IPS-18c (cell line): ENCODE results near the gene KCNH1.

ENCODE experiments used
- H3K4me3 ChIP-seq: 2 replicates; pipeline ENCODE4 v1.7.0; 2013; ENCODE audit warnings: low read depth, mild to moderate bottlenecking, low read length, moderate library complexity; ENCODE audit not compliant: insufficient read depth
- H3K9me3 ChIP-seq: one replicate; pipeline ENCODE4 v1.6.1; 2013; ENCODE audit warnings: mild to moderate bottlenecking, low read length, moderate library complexity; ENCODE audit not compliant: control insufficient read depth, insufficient read depth

Gene KCNH1

DNA sequence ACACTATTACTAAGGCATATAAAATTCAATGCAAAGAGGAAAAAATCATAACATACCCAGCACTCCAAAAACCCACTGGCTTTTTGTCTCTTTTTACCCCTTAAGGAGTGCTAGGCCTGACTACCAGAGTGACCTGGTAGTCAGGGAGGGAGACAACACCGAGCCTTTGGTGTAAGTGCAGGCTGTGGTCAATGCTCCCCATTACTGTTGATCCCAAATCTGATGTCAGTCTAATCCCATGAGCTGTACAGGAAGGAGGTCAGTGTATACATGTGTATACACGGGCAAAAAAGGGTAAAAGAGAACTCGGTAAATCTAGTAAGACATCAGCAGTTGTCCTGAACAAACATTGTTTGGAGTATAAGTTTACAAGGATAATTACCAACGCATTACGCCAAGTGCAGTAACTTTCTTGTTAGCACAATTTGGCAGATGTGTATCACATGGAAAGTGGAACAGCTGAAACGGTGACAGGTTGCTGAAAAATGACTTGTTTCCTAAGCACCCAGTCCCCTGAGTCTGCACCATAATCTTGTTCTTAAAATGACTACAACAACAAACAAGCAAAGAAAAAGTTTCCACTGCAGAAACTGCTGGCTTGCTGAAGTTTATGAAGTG lies 217.9 kb downstream of the KCNH1 start:
- H3K9me3 ChIP-seq = no peaks in the 10 kb centered on the region
- H3K4me3 ChIP-seq = no peak overlapping the region

DNA sequence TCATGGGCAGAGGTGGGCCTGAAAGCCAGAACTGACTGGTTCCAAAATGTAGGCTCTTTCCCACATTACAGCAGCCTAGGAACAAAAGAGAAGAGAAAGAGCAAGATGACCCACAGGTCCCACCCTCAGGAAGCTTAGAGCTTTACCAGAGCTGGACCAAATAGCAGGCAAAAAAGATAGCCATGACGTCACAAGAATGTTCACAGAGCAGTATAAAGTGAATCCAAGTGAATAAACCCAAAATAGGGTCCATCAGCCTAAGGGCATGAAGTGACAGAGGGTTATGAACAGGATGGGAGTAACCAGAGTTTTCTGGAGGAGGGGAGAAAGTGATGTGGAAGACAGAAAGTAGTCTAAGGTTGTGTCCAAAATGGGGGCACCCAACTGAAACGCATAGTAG lies 221.2 kb downstream of the KCNH1 start:
- Histone ChIP-seq H3K9me3 (no peaks in the 10 kb centered on the region), H3K4me3 (no peak overlapping the region)

DNA sequence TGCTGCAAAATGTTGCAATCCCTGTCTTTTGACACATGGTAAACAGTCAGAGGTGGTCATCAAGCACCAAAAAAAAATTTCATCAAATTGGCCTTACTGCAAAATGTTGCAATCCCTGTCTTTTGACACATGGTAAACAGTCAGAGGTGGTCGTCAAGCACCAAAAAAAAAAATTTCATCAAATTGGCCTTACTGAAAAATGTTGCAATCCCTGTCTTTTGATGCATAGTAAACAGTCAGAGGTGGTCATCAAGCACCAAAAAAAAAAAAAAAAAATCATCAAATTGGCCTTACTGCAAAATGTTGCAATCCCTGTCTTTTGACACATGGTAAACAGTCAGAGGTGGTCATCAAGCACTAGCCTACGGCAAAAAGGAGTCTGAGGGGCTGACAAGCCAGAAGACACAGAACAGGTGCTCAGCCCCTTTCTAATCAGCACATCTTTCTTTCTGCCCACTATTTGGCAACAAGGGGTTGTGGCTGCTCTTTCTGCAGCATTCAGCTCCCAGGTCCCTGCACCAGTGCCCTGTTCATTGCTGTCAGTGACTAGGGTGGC lies 223.8 kb downstream of the KCNH1 start:
- no peaks in the 10 kb centered on the region for H3K9me3 ChIP-seq

DNA sequence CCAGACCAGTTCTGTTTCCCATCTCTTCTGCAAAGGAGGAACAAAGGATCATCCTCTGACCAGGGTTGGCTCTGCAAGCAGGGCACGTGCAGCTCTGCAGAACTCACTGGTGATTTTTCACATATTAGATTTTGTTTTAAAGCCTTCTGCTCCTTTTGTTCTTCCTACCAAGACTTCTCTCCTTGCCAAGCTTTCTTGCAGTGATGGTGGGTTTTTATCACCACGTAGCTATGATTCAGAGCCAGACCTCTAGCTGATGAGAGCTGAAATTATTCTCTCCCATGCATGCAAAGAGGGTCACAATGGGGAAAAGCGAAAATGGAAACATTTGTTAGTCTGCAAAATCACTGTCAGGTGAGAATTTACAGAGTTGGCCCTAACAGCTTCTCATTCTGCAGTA lies 225.2 kb downstream of the KCNH1 start:
- Histone ChIP-seq H3K4me3 (no peak overlapping the region), H3K9me3 (no peaks in the 10 kb centered on the region)

More for the DNA sequence above, 223.8 kb downstream of the KCNH1 start:
- H3K4me3 ChIP-seq = no peak overlapping the region

DNA sequence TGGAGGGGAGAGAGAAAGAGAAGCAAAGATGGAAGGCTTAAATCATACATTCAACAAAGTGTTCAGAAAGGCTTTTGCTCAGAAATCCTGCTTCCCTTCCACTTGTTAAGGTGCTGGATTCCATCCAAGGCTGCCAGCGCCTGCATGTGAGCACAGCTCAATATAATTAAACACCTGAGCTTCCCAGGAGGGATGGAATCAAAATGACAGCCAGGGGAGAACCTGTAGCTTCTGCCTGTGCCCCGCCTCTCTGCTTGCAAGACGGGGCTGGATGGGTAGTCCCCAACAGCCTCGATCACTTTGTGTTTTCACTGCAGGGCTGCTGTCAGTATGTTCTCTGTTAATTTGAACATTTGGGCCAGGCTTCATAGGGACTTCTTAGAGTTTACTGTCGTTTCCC lies 225.7 kb downstream of the KCNH1 start:
- H3K4me3 ChIP-seq = no peak overlapping the region
- H3K9me3 ChIP-seq = no peaks in the 10 kb centered on the region

DNA sequence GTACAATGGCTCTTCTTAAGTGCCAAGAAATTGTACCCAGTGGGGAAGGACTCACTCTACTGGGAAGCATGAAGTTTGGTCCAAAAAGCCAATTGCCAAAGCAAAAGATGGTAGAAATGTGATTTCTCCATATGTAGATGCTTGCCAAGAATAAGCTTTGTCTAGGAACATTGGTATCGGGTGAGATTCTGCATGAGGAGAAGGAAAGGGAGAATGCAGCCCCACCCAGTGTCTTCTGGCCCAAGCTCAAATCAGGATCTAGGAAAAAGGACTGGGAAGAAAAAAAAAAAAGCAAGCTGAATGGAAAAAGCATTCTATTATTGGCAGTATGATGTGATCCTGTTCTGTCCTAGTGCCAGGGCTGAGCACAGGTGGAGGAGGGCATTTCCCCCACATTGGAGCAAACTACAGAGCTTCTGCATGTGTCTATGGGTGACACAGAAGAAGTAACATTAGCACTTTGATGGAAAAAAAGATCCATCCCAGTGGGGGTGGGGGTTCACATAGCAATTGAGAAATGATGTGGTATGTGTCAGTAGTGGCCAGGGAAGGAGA lies 226.6 kb downstream of the KCNH1 start:
- H3K9me3 ChIP-seq = no peaks in the 10 kb centered on the region
- H3K4me3 ChIP-seq = no peak overlapping the region

DNA sequence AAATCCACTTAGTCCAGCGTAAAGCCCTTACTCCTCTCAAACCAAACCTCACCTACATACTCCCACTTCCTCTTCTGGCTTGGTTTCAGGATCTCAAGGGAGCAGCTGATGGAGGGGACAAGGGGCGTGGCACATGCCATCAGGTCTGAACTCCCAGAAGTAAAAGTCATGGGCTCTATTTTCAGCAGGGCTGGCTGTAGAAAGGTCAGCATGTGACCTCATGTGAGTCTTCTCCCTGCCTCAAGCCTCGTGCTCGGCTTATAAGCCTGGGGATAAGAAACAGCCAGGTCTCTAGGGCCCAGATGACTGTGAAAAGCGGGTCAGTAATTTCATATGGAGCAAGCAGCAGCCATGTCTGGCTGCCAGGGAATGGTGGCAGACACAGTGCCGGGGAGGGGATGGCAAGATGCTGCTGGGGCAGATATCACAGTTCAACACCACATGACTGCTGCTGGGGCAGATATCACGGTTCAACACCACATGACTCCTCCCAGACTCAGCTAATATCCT lies 227.9 kb downstream of the KCNH1 start:
- no peaks in the 10 kb centered on the region for H3K9me3 ChIP-seq
- H3K4me3 ChIP-seq = no peak overlapping the region

DNA sequence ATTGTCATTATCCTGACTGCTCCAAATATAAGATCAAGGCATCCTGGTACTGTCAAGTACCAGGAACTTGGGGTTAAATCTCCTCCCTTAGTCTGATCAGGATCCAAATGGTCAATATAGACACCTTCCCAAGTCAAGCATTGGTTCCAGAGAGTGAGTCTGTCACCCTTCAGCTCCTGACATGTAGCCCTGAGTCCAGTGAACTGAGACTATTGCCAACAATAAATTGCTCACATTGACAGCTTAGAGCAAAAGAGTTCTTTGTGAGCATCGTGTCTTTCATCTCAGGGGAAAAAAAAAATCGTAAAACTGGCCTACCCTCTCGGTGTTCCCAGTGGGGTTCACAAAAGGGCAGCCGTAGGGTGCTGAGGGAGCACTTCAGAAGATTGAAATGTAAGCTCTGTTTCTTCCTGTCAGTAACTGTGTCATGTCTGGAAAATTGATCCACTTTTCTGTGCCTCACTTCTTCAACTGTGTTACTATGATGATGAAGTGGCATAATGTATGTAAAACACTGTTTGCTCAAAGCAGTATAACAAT lies 228.5 kb downstream of the KCNH1 start:
- no peaks in the 10 kb centered on the region for H3K9me3 ChIP-seq
- no peak overlapping the region for H3K4me3 ChIP-seq

DNA sequence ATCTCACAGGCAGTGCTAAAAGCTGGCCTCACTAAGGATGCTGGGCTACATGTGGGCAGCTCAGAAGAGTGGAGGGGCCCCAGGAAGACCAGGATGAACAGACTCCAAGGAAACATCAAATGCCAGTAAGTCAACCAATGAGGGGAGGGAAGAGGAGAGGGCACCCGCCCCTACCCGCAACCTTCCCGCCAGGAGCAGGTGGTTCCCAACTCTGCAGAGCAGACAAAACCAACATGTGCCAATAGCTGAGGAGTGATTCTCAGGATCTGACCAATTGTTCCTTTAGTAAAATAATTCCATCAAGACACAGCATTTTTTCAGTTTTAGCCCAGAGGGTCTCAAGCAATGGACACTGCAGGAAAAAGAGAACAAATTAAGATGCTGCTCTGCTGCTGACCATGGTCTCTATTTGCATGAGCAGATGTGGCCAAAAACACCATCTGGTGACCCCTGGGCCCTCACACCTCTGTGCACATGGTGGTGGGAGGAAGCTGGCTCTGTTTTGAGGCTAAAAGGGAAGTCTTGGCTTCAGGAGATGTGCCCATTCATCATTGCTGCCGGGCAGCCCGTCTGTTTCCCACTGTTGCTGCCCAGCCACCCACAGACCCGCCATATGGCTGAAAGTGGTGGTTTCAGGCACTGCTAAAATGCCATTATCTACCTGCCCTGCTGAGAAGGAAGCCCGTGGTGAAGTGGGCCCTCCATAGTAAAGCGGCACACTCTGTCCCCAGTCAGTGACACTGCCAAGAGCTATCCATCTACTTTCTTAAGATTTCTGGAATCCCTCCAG lies 231.8 kb downstream of the KCNH1 start:
- Histone ChIP-seq H3K9me3 (no peaks in the 10 kb centered on the region), H3K4me3 (no peak overlapping the region)

DNA sequence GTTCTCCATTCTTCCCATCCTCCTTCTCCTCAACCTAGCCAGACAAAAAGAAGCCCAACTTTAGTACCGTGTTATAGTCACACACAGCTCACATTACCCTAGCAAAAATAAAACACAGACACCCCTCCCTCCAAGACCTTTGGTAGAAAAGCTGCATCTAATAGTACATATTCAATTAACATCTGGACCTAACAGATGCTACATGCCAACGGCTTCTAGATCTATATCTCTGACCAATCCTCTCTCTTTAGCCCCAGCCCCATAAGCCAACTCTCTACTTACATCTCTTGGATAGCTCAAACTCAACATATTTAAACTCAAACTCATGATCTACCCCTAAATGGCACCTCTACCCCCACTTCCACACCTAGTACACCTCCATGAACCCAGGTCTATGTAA lies 233.1 kb downstream of the KCNH1 start:
- no peak overlapping the region for H3K4me3 ChIP-seq
- no peaks in the 10 kb centered on the region for H3K9me3 ChIP-seq

DNA sequence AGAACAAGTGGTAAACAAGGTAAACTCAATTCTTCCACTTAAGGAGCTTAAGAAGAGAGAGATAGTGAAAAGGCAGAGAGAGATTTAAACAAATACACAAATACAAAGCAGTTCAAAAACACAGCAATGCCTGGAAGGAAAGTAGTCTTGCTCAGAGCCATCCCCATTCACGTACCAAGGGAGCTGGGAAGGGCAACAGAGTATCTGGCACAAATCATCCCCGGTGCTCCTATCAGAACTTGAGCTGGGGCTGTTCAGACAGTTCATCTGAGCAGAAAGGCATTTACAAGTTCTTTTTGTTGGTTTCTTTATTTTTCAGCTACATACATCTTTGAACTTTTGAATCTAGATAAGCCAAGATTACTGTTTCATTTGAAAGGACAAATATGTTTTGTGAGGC lies 233.9 kb downstream of the KCNH1 start:
- H3K9me3 ChIP-seq = no peaks in the 10 kb centered on the region
- no peak overlapping the region for H3K4me3 ChIP-seq

DNA sequence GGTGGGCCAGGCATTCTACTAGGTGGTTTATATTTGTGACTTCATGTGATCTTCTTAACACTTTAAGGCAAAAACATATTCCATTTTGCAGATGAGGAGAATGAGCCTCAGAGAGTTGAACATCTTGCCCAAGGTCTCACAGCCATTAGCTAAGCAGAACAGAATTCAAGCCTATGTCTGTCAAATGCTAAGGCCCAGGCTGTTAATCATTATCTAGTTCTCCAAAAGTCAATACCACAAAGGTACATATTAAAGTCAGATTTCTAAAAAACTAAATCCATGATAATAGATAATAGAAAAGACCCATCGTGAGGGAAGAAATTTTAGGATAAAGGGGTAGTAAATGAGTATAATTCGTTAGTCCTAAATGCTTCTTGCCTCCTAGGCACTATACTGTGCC lies 234.3 kb downstream of the KCNH1 start:
- H3K4me3 ChIP-seq = no peak overlapping the region
- no peaks in the 10 kb centered on the region for H3K9me3 ChIP-seq

DNA sequence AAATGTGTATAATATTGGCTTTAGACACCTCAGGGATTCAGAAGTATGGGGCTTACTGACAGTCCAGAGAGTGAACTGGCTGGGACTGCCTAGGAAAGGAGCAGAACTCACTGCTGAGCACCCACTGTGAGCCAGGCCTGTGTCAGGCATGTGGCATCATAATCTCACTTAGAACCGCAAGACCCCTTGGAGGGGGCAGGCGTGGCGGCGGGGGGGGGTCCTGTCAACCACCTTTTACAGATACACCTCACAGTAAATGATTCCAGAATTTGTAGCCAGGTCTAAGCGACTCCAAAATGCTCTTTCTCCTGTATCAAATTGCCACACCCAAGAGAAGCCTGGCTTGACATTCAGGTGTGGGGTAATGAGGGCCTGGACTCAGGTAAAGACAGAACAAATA lies 235.5 kb downstream of the KCNH1 start:
- no peaks in the 10 kb centered on the region for H3K9me3 ChIP-seq

DNA sequence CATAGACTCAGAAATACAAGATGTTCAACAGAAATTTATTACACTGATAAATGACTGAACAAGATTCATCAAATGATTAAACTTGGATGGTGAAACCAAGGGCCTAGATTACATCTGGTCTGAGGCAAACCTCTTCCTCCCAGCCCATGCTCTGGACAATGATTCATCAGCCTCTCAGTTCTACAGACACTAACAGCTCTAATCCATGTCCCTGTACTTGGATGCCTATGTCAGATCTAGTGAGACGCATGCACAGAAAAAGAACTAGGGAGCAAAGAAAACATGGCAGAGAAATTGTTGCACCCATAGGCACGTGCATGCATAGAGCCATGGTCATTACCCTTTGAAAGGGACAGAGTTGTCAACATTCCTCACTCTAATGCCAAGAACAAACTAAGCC lies 250.1 kb downstream of the KCNH1 start:
- no peaks in the 10 kb centered on the region for H3K9me3 ChIP-seq

More for the DNA sequence above, 235.5 kb downstream of the KCNH1 start:
- no peak overlapping the region for H3K4me3 ChIP-seq

DNA sequence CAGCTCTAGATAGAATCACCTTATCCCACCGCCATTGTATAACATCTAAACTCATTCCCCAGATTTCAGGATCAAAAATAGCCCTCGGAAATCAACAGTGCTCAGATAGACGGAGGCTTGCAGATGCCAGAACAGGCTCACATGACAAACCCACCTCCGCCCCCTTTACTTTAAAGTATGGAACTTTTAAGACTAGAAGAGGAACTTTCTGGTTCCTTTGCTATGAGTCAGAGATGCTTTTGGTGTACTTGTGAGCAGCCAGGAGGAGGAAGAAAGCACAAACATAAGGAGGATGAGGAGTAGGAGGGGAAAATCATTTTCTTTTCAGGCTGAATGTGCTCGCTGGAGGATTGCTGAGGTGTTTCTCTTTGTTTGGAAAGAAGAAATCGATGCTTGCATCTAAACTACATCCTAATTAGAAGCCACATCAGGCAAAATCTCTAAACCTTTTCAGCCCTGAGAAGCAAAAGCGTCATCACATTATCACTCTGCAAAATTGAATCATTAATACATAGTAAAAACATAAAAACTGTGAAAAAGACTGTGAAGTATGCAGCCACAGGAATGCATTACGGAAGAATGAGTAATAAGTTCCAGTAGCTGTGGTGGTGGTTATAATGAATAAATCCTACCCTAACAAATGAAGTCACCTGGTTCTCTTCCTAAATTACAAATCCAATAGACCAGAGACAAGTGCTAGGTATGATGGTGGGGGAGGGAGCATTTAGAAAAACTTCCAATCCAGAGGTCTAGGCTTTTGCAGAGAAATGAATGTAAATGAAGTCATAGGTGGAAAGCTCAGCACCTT lies 251.3 kb downstream of the KCNH1 start:
- no peak overlapping the region; the same call in 1 of the 2 replicates for H3K4me3 ChIP-seq
- no peaks in the 10 kb centered on the region for H3K9me3 ChIP-seq

More for the DNA sequence above, 250.1 kb downstream of the KCNH1 start:
- no peak overlapping the region for H3K4me3 ChIP-seq

DNA sequence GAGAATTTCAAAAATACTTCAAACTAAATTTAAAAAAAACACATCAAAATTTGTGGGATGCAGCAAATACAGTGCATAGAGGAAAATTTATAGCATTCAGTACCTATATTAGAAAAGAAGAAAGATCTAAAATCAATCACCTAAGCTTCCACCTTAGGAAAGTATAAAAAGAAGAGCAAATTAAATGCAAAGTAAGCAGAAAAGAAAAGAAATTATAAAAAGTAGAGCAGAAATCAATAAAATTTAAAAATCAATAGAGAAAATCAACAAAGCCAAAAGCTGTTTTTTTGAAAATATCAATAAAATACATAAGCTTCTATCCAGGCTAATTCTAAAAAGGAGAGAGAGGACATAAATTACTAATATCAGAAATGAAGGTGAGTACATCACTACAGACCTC lies 255.4 kb downstream of the KCNH1 start:
- H3K4me3 ChIP-seq = no peak overlapping the region
- no peaks in the 10 kb centered on the region for H3K9me3 ChIP-seq

DNA sequence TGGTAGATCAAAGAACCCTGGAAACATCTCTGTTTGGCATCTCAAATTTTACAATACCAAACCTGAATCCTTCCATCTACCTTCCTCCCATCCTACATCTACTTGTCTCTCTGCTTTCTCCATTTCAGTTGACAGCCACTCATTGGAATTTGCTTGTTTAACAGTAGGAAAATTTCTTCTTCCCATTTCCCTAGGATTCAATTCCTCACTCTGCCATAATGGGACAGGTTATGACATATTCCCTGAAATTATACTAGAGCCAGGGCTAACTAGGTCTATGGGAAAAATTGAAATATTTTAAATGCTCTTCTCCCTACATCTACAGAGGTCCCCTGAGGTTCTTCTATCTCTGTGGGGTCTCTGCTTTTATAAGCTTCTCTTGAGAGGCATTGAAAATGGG lies 257.7 kb downstream of the KCNH1 start:
- no peaks in the 10 kb centered on the region for H3K9me3 ChIP-seq
- H3K4me3 ChIP-seq = no peak overlapping the region
